A549 (cell line): ENCODE measurements around the gene SNX6. TPM values are rescaled to one million over a fixed set of nuclear protein-coding genes. Genes with fewer than 3 reads are reported as not detected.
"Not testable (repeated sequence)": the region's sequence is repeated elsewhere in the genome, so short reads cannot be mapped to it uniquely, and the experiment has no call there.

Experiments
- ATAC-seq, 2 experiments: fragments of 200-7000 bp in 1 of 2; fragments of >200 bp in 1 of 2; cut with Nextera tagmentation in 1 of 2; cut with Tn5 transposase in 1 of 2; 3 replicates each; pipeline versions ENCODE4 v1.8.0 to v1.9.1; 2018 to 2020; ENCODE audit warnings: mild to moderate bottlenecking in 1 of 2, moderate library complexity in 1 of 2
- CTCF ChIA-PET: fragments of 300-600 bp; sonication (Branson Sonifier 250); formaldehyde crosslinking; extraction: SDS; loops from one replicate; lab custom pipeline; 2021; ENCODE audit warnings: antibody characterized with exemption, inconsistent platforms; lab: Yijun Ruan, JAX
- POLR2A ChIA-PET: fragments of 350-600 bp; formaldehyde crosslinking; extraction: SDS; loops from one replicate; lab custom pipeline; 2021; ENCODE audit warnings: antibody characterized with exemption, inconsistent platforms; lab: Yijun Ruan, JAX
- DNase-seq, 2 experiments: peaks; one replicate each; pipeline versions ENCODE4 v3.0.0 to v3.0.0-alpha.2; 2011 to 2016; ENCODE audit warnings: low read depth in 1 of 2, low spot score in 1 of 2
- FAIRE-seq: peaks from 2 replicates; lab custom pipeline; 2011; peaks lifted over from hg19 to GRCh38; lab: Jason Lieb, UNC
- H3K27ac ChIP-seq, 2 experiments: fragments of >200 bp; sonication (Bioruptor Twin); formaldehyde crosslinking; 3 replicates each; pipeline ENCODE4 v1.5.1; 2016 to 2017
- H3K4me1 ChIP-seq: fragments of >200 bp; sonication (Bioruptor Twin); formaldehyde crosslinking; 3 replicates; pipeline ENCODE4 v1.6.1; 2016
- H3K4me2 ChIP-seq: fragments of >200 bp; sonication (Bioruptor Twin); formaldehyde crosslinking; 3 replicates; pipeline ENCODE4 v1.6.1; 2016
- H3K4me3 ChIP-seq: fragments of >200 bp; sonication (Bioruptor Twin); formaldehyde crosslinking; 3 replicates; pipeline ENCODE4 v1.5.1; 2016
- H3K9me3 ChIP-seq: fragments of >200 bp; sonication (Bioruptor Twin); formaldehyde crosslinking; 3 replicates; pipeline ENCODE4 v1.6.1; 2016
- BCL3 ChIP-seq: fragments of >200 bp; sonication (Bioruptor Twin); formaldehyde crosslinking; IDR thresholded peaks from 3 replicates; pipeline ENCODE4 v1.6.1; 2016
- BHLHE40 ChIP-seq: IDR thresholded peaks from 2 replicates; pipeline ENCODE4 v1.6.1; 2012; ENCODE audit warnings: low read depth, low read length, inconsistent platforms
- CBX8 ChIP-seq: fragments of 200-600 bp; sonication (generic); IDR thresholded peaks from 2 replicates; pipeline ENCODE4 v1.6.1; 2016
- CHD4 ChIP-seq: fragments of 200-600 bp; sonication (generic); IDR thresholded peaks from 2 replicates; pipeline ENCODE4 v1.6.1; 2016; ENCODE audit warnings: antibody characterized with exemption, mild to moderate bottlenecking, borderline replicate concordance
- CTCF ChIP-seq: fragments of >200 bp; sonication (Bioruptor Twin); formaldehyde crosslinking; IDR thresholded peaks from 3 replicates; pipeline ENCODE4 v1.5.1; 2016
- EHF ChIP-seq: fragments of 250-450 bp; sonication (Bioruptor Pico); IDR thresholded peaks from 2 replicates; pipeline ENCODE4 v1.5.0; 2020; ENCODE audit warnings: mild to moderate bottlenecking
- GATA3 ChIP-seq: IDR thresholded peaks from 2 replicates; pipeline ENCODE4 v1.6.1; 2012; ENCODE audit warnings: borderline replicate concordance
- HES2 ChIP-seq: fragments of >200 bp; sonication (Bioruptor Twin); formaldehyde crosslinking; IDR thresholded peaks from 2 replicates; pipeline ENCODE4 v1.6.1; 2016
- HMGXB4 ChIP-seq: fragments of 250-450 bp; sonication (Bioruptor Pico); IDR thresholded peaks from 2 replicates; pipeline ENCODE4 v1.5.0; 2021; ENCODE audit warnings: mild to moderate bottlenecking, moderate library complexity, borderline replicate concordance
- HOXA7 ChIP-seq: fragments of 250-450 bp; sonication (Bioruptor Pico); IDR thresholded peaks from 2 replicates; pipeline ENCODE4 v1.5.0; 2020; ENCODE audit warnings: mild to moderate bottlenecking, moderate library complexity
- JUNB ChIP-seq: fragments of >200 bp; sonication (Bioruptor Twin); formaldehyde crosslinking; IDR thresholded peaks from 2 replicates; pipeline ENCODE4 v1.6.1; 2016
- KDM1A ChIP-seq: fragments of 200-600 bp; sonication (generic); IDR thresholded peaks from 2 replicates; pipeline ENCODE4 v1.6.1; 2016; ENCODE audit warnings: low read depth, mild to moderate bottlenecking
- MAX ChIP-seq: IDR thresholded peaks from 2 replicates; pipeline ENCODE4 v1.6.1; 2012
- NFE2L2 ChIP-seq: fragments of 150-350 bp; conservative IDR thresholded peaks from 2 replicates; pipeline ENCODE4 v1.6.1; 2014; ENCODE audit warnings: low read length
- POLR2A ChIP-seq: IDR thresholded peaks from 2 replicates; pipeline ENCODE4 v1.6.1; 2012; ENCODE audit warnings: mild to moderate bottlenecking, low read length
- RARB ChIP-seq: fragments of 250-450 bp; sonication (Bioruptor Pico); IDR thresholded peaks from 2 replicates; pipeline ENCODE4 v1.8.0; 2021; ENCODE audit warnings: mild to moderate bottlenecking, moderate library complexity
- TFCP2L1 ChIP-seq: fragments of 250-450 bp; sonication (Bioruptor Pico); IDR thresholded peaks from 2 replicates; pipeline ENCODE4 v1.5.0; 2021; ENCODE audit warnings: mild to moderate bottlenecking
- TP53 ChIP-seq: fragments of 250-450 bp; sonication (Bioruptor Pico); IDR thresholded peaks from 2 replicates; pipeline ENCODE4 v1.5.0; 2021; ENCODE audit warnings: mild to moderate bottlenecking, moderate library complexity
- USF2 ChIP-seq: fragments of 450-650 bp; IDR thresholded peaks from 2 replicates; pipeline ENCODE4 v1.6.1; 2014; ENCODE audit warnings: antibody characterized with exemption
- ZFP36 ChIP-seq: fragments of 450-650 bp; IDR thresholded peaks from 2 replicates; pipeline ENCODE4 v1.6.1; 2014; ENCODE audit warnings: borderline replicate concordance; ENCODE audit not compliant: partially characterized antibody
- ZSCAN20 ChIP-seq: fragments of 250-450 bp; sonication (Bioruptor Pico); IDR thresholded peaks from 2 replicates; pipeline ENCODE4 v1.8.0; 2022; ENCODE audit warnings: mild to moderate bottlenecking, moderate library complexity
- WGBS: methylation state at CpG from one replicate; pipeline ENCODE4 v1.1.6; 2017; ENCODE audit errors: missing lambda C conversion rate; 5-methylcytosine and 5-hydroxymethylcytosine counted together
- polyA plus RNA-seq, 4 experiments: library from polyadenylated mRNA; depleted of rRNA in 3 of 4; stranded (reverse); fragments of >200 nt; fragmentation: RNase III in 1 of 4; extraction: RNeasy Plus Mini Kit Qiagen cat#74134 plus additional on column Dnase treatment in 1 of 4; gene quantifications; 2 replicates in 3 of 4; 3 replicates in 1 of 4; pipeline ENCODE4 v1.2.3, GENCODE V29; 2011 to 2017

SNX6 gene
- polyA plus RNA-seq, 2 of the 4 experiments (the other 2 are of a cell fraction): 149 to 174 TPM

GRCh38 chr14:34527591-34527990 is 102.4 kb downstream of the SNX6 start:
- POLR2A ChIA-PET: no interaction called here
- Histone ChIP-seq H3K9me3 (no peaks in the 10 kb centered on the region), H3K4me2 (no peak overlapping the region), H3K27ac (no peak overlapping the region), H3K4me3 (no peak overlapping the region), H3K4me1 (no peaks in the 10 kb centered on the region)
- CTCF ChIA-PET: no interaction called here
- DNase-seq (no peak), FAIRE-seq (no peak), ATAC-seq (no peak; a peak in 2 of 6 replicates)
- TF ChIP-seq HMGXB4 (no peak), EHF (CRISPR knock-in tag) (no peak), BHLHE40 (no peak), GATA3 (no peak), MAX (no peak), TP53 (CRISPR knock-in tag) (no peak), HOXA7 (no peak), HES2 (no peak)
- WGBS: 95% methylated on average over 1 of the region's 1 CpG

GRCh38 chr14:34524216-34524615 is 105.7 kb downstream of the SNX6 start:
- H3K4me1 ChIP-seq, DNase-seq, H3K9me3 ChIP-seq, H3K27ac ChIP-seq, ATAC-seq, FAIRE-seq, H3K4me3 ChIP-seq, POLR2A ChIA-PET, CTCF ChIA-PET, H3K4me2 ChIP-seq: not testable (repeated sequence)
- 94% methylated on average over 8 of the region's 8 CpGs for WGBS

GRCh38 chr14:34522496-34522895 is 107.5 kb downstream of the SNX6 start:
- TF ChIP-seq EHF (CRISPR knock-in tag) (no peak), NFE2L2 (no peak), CTCF (no peak), ZSCAN20 (CRISPR knock-in tag) (no peak), JUNB (no peak), ZFP36 (no peak), TFCP2L1 (CRISPR knock-in tag) (no peak), CHD4 (no peak), CBX8 (no peak), HES2 (no peak), KDM1A (no peak), BCL3 (no peak), POLR2A (no peak), RARB (CRISPR knock-in tag) (no peak), USF2 (no peak)
- TF ChIP-seq, all 56 proteins: peak for 0
- ATAC-seq (no peak), FAIRE-seq (no peak), DNase-seq (no peak)
- no peak overlapping the region for H3K4me3 ChIP-seq
- H3K4me1 ChIP-seq: no peaks in the 10 kb centered on the region
- H3K4me2 ChIP-seq: no peak overlapping the region
- H3K27ac ChIP-seq: no peak overlapping the region
- POLR2A ChIA-PET: no interaction called here
- 98% methylated on average over 2 of the region's 2 CpGs for WGBS
- H3K9me3 ChIP-seq: no peaks in the 10 kb centered on the region
- CTCF ChIA-PET: interaction anchor here (0.5 to 0.7 kb wide), 4 partner anchors 23 to 743 kb away, joined by 3 to 4 read pairs (median 3); no protein-coding TSS in a partner anchor

GRCh38 chr14:34521071-34521470 is 108.9 kb downstream of the SNX6 start:
- POLR2A ChIA-PET: interaction anchor here (1.1 kb wide), 1 partner anchor 10 kb away, joined by 5 read pairs; no protein-coding TSS in a partner anchor
- not testable (repeated sequence) for H3K27ac ChIP-seq, DNase-seq, H3K4me1 ChIP-seq, H3K9me3 ChIP-seq, H3K4me2 ChIP-seq, ATAC-seq, H3K4me3 ChIP-seq, FAIRE-seq
- WGBS: 90% methylated on average over 6 of the region's 6 CpGs
- CTCF ChIA-PET: interaction anchor here (0.8 kb wide), 2 partner anchors 23 to 193 kb away, joined by 3 read pairs; no protein-coding TSS in a partner anchor

GRCh38 chr14:34520304-34520970 is 109.5 kb downstream of the SNX6 start:
- ChIA-PET POLR2A (interaction anchor here (1.1 kb wide), 1 partner anchor 9 kb away, joined by 5 read pairs; no protein-coding TSS in a partner anchor), CTCF (interaction anchor here (0.8 to 0.9 kb wide), 3 partner anchors 17 to 192 kb away, joined by 3 to 6 read pairs (median 3); no protein-coding TSS in a partner anchor)
- DNase-seq, ATAC-seq, H3K4me2 ChIP-seq, H3K4me3 ChIP-seq, H3K4me1 ChIP-seq, H3K27ac ChIP-seq, H3K9me3 ChIP-seq, FAIRE-seq: not testable (repeated sequence)
- WGBS: 93% methylated on average over 7 of the region's 7 CpGs
